MM.1S (cell line): ENCODE measurements around the gene AUTS2.

Experiments used
- DNase-seq: peaks from one replicate; pipeline ENCODE4 v3.0.0-alpha.2; 2015
- H2AFZ ChIP-seq: fragments of 300-600 bp; sonication (generic); 2 replicates; pipeline ENCODE4 v1.6.0; 2016; ENCODE audit warnings: antibody characterized with exemption, low read length
- H3F3A ChIP-seq: fragments of 300-600 bp; sonication (generic); 2 replicates; pipeline ENCODE4 v1.6.1; 2016; ENCODE audit warnings: mild to moderate bottlenecking, antibody characterized with exemption, low read length, moderate library complexity, mixed read lengths; ENCODE audit not compliant: insufficient read depth
- H3K27ac ChIP-seq: fragments of 300-600 bp; sonication (generic); 2 replicates; pipeline ENCODE4 v1.5.1; 2016; ENCODE audit warnings: mild to moderate bottlenecking, low read length
- H3K27me3 ChIP-seq: fragments of 300-600 bp; sonication (generic); replicated peaks from 2 replicates; pipeline ENCODE4 v1.6.0; 2016; ENCODE audit warnings: low read length; ENCODE audit not compliant: insufficient read depth
- H3K36me3 ChIP-seq: fragments of 300-600 bp; sonication (generic); replicated peaks from 2 replicates; pipeline ENCODE4 v1.6.1; 2016; ENCODE audit warnings: mild to moderate bottlenecking, low read length, mixed read lengths; ENCODE audit not compliant: insufficient read depth
- H3K4me1 ChIP-seq: fragments of 300-600 bp; sonication (generic); 2 replicates; pipeline ENCODE4 v1.6.1; 2016; ENCODE audit warnings: low read length, mixed read lengths
- H3K4me2 ChIP-seq: fragments of 300-600 bp; sonication (generic); 2 replicates; pipeline ENCODE4 v1.6.0; 2016; ENCODE audit warnings: low read depth, low read length
- H3K4me3 ChIP-seq: fragments of 300-600 bp; sonication (generic); 2 replicates; pipeline ENCODE4 v1.5.1; 2016; ENCODE audit warnings: low read length, mixed read lengths
- H3K79me2 ChIP-seq: fragments of 300-600 bp; sonication (generic); 2 replicates; pipeline ENCODE4 v1.6.1; 2016; ENCODE audit warnings: mixed run types, low read length, mixed read lengths
- H3K9ac ChIP-seq: fragments of 300-600 bp; sonication (generic); 2 replicates; pipeline ENCODE4 v1.6.1; 2016; ENCODE audit warnings: low read length, mixed read lengths
- H3K9me2 ChIP-seq: fragments of 300-600 bp; sonication (generic); replicated peaks from 2 replicates; pipeline ENCODE4 v1.6.1; 2016; ENCODE audit warnings: mild to moderate bottlenecking, low read length, mixed read lengths; ENCODE audit not compliant: insufficient read depth
- H3K9me3 ChIP-seq: fragments of 300-600 bp; sonication (generic); replicated peaks from 2 replicates; pipeline ENCODE4 v1.6.1; 2016; ENCODE audit warnings: mild to moderate bottlenecking, low read length, mixed read lengths; ENCODE audit not compliant: insufficient read depth
- H4K20me1 ChIP-seq: fragments of 300-600 bp; sonication (generic); 2 replicates; pipeline ENCODE4 v1.6.1; 2016; ENCODE audit warnings: mild to moderate bottlenecking, low read length, moderate library complexity, mixed read lengths; ENCODE audit not compliant: insufficient read depth
- EZH2 ChIP-seq: fragments of 300-600 bp; sonication (generic); optimal IDR thresholded peaks from 2 replicates; pipeline ENCODE3; 2017; ENCODE audit warnings: low read depth, mild to moderate bottlenecking, antibody characterized with exemption, low read length, mixed read lengths
- EZH2phosphoT487 ChIP-seq: fragments of 300-600 bp; sonication (generic); IDR thresholded peaks from 2 replicates; pipeline ENCODE4 v1.6.1; 2018; ENCODE audit warnings: antibody characterized with exemption, low read length
- TF ChIP-seq, protein P1 (sequence below): fragments of 300-600 bp; sonication (generic); IDR thresholded peaks from 2 replicates; pipeline ENCODE4 v1.5.1; 2016; ENCODE audit warnings: antibody characterized with exemption, low read length, mixed read lengths

AUTS2 gene

DNA sequence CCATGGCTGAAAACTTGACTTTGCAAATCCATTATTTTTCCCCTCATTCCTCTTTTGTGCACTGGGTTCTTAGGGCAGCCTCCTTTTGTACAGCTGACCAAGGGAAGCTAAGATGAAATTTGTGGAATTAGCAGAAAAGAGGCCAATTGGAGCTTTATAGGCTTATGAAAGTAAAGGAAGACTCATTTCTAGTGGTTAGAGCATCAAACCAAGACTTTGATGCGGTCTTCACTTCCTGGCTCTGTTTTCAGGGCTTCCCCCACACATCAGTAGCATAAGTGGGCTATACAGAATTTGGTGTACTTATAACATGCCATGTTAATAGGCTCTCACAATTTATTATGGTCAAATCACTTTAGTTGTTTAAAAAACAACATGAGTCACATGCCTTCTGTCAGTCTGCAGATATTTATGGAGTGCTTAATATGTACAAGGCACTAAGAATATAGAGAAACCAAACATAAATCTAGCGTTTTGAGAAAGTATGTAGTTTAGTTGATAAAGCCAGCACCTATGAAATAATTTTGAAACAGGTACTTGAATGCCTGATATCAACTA, 5.7 kb downstream of the AUTS2 start:
- Histone ChIP-seq H3K4me2 (no peak overlapping the region), H3K9ac (no peak overlapping the region), H3K9me2 (no peaks in the 10 kb centered on the region), H3K27me3 (no peaks in the 10 kb centered on the region; the same call in 1 of the 2 replicates), H3K79me2 (no peaks in the 10 kb centered on the region), H3K27ac (no peak overlapping the region), H3K36me3 (no peaks in the 10 kb centered on the region), H4K20me1 (no peaks in the 10 kb centered on the region), H3F3A (no peaks in the 10 kb centered on the region), H3K9me3 (no peaks in the 10 kb centered on the region), H3K4me1 (0 out of 2 replicates have a peak, but pooled peaks cover 3% of the 10 kb centered on the region), H2AFZ (no peak overlapping the region), H3K4me3 (no peak overlapping the region)
- TF ChIP-seq, protein P1, sequence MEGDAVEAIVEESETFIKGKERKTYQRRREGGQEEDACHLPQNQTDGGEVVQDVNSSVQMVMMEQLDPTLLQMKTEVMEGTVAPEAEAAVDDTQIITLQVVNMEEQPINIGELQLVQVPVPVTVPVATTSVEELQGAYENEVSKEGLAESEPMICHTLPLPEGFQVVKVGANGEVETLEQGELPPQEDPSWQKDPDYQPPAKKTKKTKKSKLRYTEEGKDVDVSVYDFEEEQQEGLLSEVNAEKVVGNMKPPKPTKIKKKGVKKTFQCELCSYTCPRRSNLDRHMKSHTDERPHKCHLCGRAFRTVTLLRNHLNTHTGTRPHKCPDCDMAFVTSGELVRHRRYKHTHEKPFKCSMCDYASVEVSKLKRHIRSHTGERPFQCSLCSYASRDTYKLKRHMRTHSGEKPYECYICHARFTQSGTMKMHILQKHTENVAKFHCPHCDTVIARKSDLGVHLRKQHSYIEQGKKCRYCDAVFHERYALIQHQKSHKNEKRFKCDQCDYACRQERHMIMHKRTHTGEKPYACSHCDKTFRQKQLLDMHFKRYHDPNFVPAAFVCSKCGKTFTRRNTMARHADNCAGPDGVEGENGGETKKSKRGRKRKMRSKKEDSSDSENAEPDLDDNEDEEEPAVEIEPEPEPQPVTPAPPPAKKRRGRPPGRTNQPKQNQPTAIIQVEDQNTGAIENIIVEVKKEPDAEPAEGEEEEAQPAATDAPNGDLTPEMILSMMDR: no peak
- TF ChIP-seq EZH2 (no peak), EZH2phosphoT487 (no peak)
- DNase-seq: no peak

DNA sequence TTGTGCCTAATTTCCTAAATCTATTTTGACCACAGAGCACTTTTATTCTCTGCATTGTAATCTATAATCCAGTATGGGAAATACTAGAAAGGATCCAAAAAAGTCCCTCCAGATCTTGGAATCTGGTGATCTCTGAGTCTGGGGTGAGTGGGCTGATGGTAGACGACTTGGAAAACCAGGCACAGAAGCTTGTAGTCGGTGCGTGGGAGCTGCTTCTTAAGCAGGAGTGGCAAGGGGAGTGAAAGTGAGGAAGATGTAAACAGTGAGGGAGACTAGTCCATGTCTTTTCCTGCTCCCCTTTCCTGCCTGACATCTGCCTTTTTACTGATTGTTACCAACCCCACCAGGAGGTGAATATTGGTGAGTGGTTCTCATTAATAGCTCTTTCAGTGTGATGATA, 6.8 kb downstream of the AUTS2 start:
- H3K9ac ChIP-seq: no peak overlapping the region
- no peaks in the 10 kb centered on the region for H3K79me2 ChIP-seq
- TF ChIP-seq, protein P1: no peak
- TF ChIP-seq EZH2: no peak
- no peak for TF ChIP-seq EZH2phosphoT487
- H4K20me1 ChIP-seq: no peaks in the 10 kb centered on the region
- no peaks in the 10 kb centered on the region for H3F3A ChIP-seq
- H3K9me2 ChIP-seq: no peaks in the 10 kb centered on the region
- no peak overlapping the region for H3K27ac ChIP-seq
- H2AFZ ChIP-seq: no peak overlapping the region
- H3K36me3 ChIP-seq: no peaks in the 10 kb centered on the region
- no peak for DNase-seq
- no peak overlapping the region for H3K4me2 ChIP-seq
- H3K4me3 ChIP-seq: no peak overlapping the region
- H3K27me3 ChIP-seq: no peaks in the 10 kb centered on the region; the same call in 1 of the 2 replicates
- H3K4me1 ChIP-seq: 0 out of 2 replicates have a peak, but pooled peaks cover 3% of the 10 kb centered on the region
- H3K9me3 ChIP-seq: no peaks in the 10 kb centered on the region

DNA sequence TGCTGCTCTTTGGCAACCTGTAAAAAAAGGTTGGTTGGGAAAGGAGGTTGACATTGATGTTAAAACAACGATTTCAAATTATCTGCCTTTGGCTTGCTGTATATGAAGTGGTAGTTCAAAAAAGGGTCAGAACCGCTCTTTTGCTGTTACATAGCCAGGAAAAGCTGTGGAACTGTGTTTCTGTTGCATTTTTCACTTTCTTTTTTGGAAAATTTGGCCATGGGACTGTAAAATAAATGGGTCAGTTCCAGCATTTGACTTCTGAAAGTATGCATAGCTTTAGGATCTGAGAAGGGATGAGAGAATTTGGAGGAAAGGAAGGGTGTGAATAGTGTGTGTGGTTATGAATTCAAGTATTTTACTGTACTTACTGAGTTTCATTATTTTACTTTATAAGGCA, 7.3 kb downstream of the AUTS2 start:
- no peak overlapping the region for H3K9ac ChIP-seq
- H3K9me2 ChIP-seq: no peaks in the 10 kb centered on the region
- no peak overlapping the region for H3K4me3 ChIP-seq
- TF ChIP-seq EZH2phosphoT487: no peak
- TF ChIP-seq EZH2: no peak
- TF ChIP-seq, protein P1: no peak
- no peaks in the 10 kb centered on the region; the same call in 1 of the 2 replicates for H3K27me3 ChIP-seq
- no peaks in the 10 kb centered on the region for H3K79me2 ChIP-seq
- no peaks in the 10 kb centered on the region for H3K9me3 ChIP-seq
- H3K4me2 ChIP-seq: no peak overlapping the region
- 0 out of 2 replicates have a peak, but pooled peaks cover 3% of the 10 kb centered on the region for H3K4me1 ChIP-seq
- no peak overlapping the region for H3K27ac ChIP-seq
- H2AFZ ChIP-seq: no peak overlapping the region
- H4K20me1 ChIP-seq: no peaks in the 10 kb centered on the region
- no peak for DNase-seq
- no peaks in the 10 kb centered on the region for H3K36me3 ChIP-seq
- no peaks in the 10 kb centered on the region for H3F3A ChIP-seq
